B cell (primary cell): ENCODE measurements around the gene EFHB. TPM values are rescaled to one million over a fixed set of nuclear protein-coding genes. Genes with fewer than 3 reads are reported as not detected.
"Not testable (repeated sequence)": the region's sequence is repeated elsewhere in the genome, so short reads cannot be mapped to it uniquely, and the experiment has no call there.

Experiments used
- ATAC-seq: fragments of 200-7000 bp; cut with Tn5 transposase; one replicate; pipeline ENCODE4 v1.10.0; 2021; ENCODE audit warnings: low read depth, mild to moderate bottlenecking, moderate number of reproducible peaks, moderate library complexity
- CTCF ChIA-PET: fragments of 350-600 bp; sonication (Branson Sonifier 250); formaldehyde crosslinking; loops from one replicate; lab custom pipeline; 2021; ENCODE audit warnings: antibody characterized with exemption, inconsistent platforms; lab: Charles Lee
- POLR2A ChIA-PET: fragments of 350-600 bp; sonication (Branson Sonifier 250); formaldehyde crosslinking; loops from one replicate; lab custom pipeline; 2021; ENCODE audit warnings: antibody characterized with exemption; lab: Charles Lee
- DNase-seq: peaks from one replicate; pipeline ENCODE4 v3.0.0; 2013
- H2AFZ ChIP-seq: 2 replicates; pipeline ENCODE4 v1.6.1; 2012; ENCODE audit warnings: mild to moderate bottlenecking, low read depth, low read length; ENCODE audit not compliant: insufficient read depth, poor library complexity, severe bottlenecking
- H3K27ac ChIP-seq, 2 donors: 1 replicate in 1 of 2; 2 replicates in 1 of 2; pipeline ENCODE4 v1.5.1; 2012 to 2013; ENCODE audit warnings: low read length in 2 of 2, mild to moderate bottlenecking in 2 of 2, moderate library complexity in 1 of 2
- H3K27me3 ChIP-seq, 4 experiments: fragments of 200-600 bp in 1 of 4; sonication (generic) in 1 of 4; replicated peaks in 1 of 4; 1 replicate in 2 of 4; 2 replicates in 2 of 4; pipeline versions ENCODE4 v1.6.1 to v1.7.0; 2013 to 2016; ENCODE audit warnings: low read length in 3 of 4, mild to moderate bottlenecking in 2 of 4, mixed read lengths in 1 of 4, moderate library complexity in 1 of 4; ENCODE audit not compliant: insufficient read depth in 4 of 4, control insufficient read depth in 3 of 4; ENCODE audit errors: control extremely low read depth in 1 of 4
- H3K36me3 ChIP-seq, 2 experiments: replicated peaks in 1 of 2; 1 replicate in 1 of 2; 2 replicates in 1 of 2; pipeline versions ENCODE4 v1.6.1 to v1.7.1; 2013; ENCODE audit warnings: low read length in 1 of 2; ENCODE audit not compliant: insufficient read depth in 2 of 2, control insufficient read depth in 1 of 2; ENCODE audit errors: control extremely low read depth in 1 of 2, extremely low read depth in 1 of 2
- H3K4me1 ChIP-seq, 2 donors: fragments of 200-600 bp in 1 of 2; sonication (generic) in 1 of 2; 1 replicate in 1 of 2; 2 replicates in 1 of 2; pipeline versions ENCODE4 v1.5.1 to v1.6.1; 2013 to 2017; ENCODE audit warnings: low read length in 2 of 2; ENCODE audit not compliant: control insufficient read depth in 2 of 2, insufficient read depth in 2 of 2
- H3K4me2 ChIP-seq: replicated peaks from 2 replicates; pipeline ENCODE3; 2012; ENCODE audit warnings: mild to moderate bottlenecking, low read depth, low read length; ENCODE audit not compliant: poor library complexity, severe bottlenecking
- H3K4me3 ChIP-seq, 5 experiments: fragments of 200-600 bp in 1 of 5; sonication (generic) in 1 of 5; 1 replicate in 3 of 5; 2 replicates in 2 of 5; pipeline versions ENCODE4 v1.5.1 to v1.7.0; 2011 to 2016; ENCODE audit warnings: low read length in 4 of 5, mild to moderate bottlenecking in 4 of 5, low read depth in 2 of 5, control low read depth in 1 of 5, moderate library complexity in 1 of 5; ENCODE audit not compliant: insufficient read depth in 1 of 5; ENCODE audit errors: control extremely low read depth in 1 of 5, extremely low read depth in 1 of 5
- H3K79me2 ChIP-seq: fragments of 200-600 bp; sonication (generic); one replicate; pipeline ENCODE4 v1.6.0; 2016; ENCODE audit warnings: low read length; ENCODE audit not compliant: control insufficient read depth, insufficient read depth
- H3K9ac ChIP-seq: fragments of 200-600 bp; sonication (generic); 2 replicates; pipeline ENCODE4 v1.6.1; 2017; ENCODE audit warnings: mild to moderate bottlenecking, low read length, moderate library complexity
- H3K9me3 ChIP-seq, 3 donors: one replicate each; pipeline versions ENCODE4 v1.6.1 to v1.7.1; 2013; ENCODE audit warnings: low read length in 2 of 3; ENCODE audit not compliant: control insufficient read depth in 2 of 3, insufficient read depth in 1 of 3; ENCODE audit errors: control extremely low read depth in 1 of 3
- H4K20me1 ChIP-seq: 2 replicates; pipeline ENCODE4 v1.6.0; 2012; ENCODE audit warnings: mild to moderate bottlenecking, low read length; ENCODE audit not compliant: insufficient read depth, control insufficient read depth, poor library complexity, severe bottlenecking
- H3K27ac Mint-ChIP-seq: one replicate; pipeline ENCODE4 v1.8.0; 2021; ENCODE audit warnings: mixed read lengths
- H3K27me3 Mint-ChIP-seq: one replicate; pipeline ENCODE4 v1.8.0; 2021; ENCODE audit warnings: mixed read lengths
- H3K4me1 Mint-ChIP-seq: one replicate; pipeline ENCODE4 v1.8.0; 2021; ENCODE audit warnings: mixed read lengths
- H3K4me3 Mint-ChIP-seq: one replicate; pipeline ENCODE4 v1.8.0; 2021; ENCODE audit warnings: mixed read lengths
- H3K9me3 Mint-ChIP-seq: one replicate; pipeline ENCODE4 v1.8.0; 2022; ENCODE audit warnings: mixed read lengths; ENCODE audit not compliant: insufficient read depth
- CTCF ChIP-seq: fragments of 200-600 bp; IDR thresholded peaks from one replicate; pipeline ENCODE4 v1.8.0; 2022; ENCODE audit warnings: antibody characterized with exemption, mild to moderate bottlenecking
- EZH2 ChIP-seq: IDR thresholded peaks from 2 replicates; pipeline ENCODE4 v1.6.1; 2012; ENCODE audit warnings: borderline replicate concordance, low read depth, mild to moderate bottlenecking, moderate library complexity, low read length; ENCODE audit not compliant: insufficient read depth, poor library complexity, severe bottlenecking
- WGBS: methylation state at CpG from one replicate; pipeline ENCODE4 v1.1.5; 2013; ENCODE audit warnings: missing lambda C conversion rate; ENCODE audit not compliant: insufficient coverage; 5-methylcytosine and 5-hydroxymethylcytosine counted together
- intact Hi-C: fragments of 100-400 bp; cut with micrococcal nuclease; formaldehyde crosslinking; loops from one replicate; pipeline ENCODE4 v1.10.0; 2022
- polyA plus RNA-seq: library from polyadenylated mRNA; depleted of rRNA; stranded (reverse); fragments of >200 nt; gene quantifications from 2 replicates; pipeline ENCODE4 v1.2.3, GENCODE V29; 2012
- total RNA-seq, 2 donors: library from RNA; stranded (reverse); fragments of 120-200 nt in 1 of 2; gene quantifications; 1 replicate in 1 of 2; 2 replicates in 1 of 2; pipeline versions ENCODE4 v1.2.3 to v1.2.4, GENCODE V29; 2013 to 2022

EFHB gene
- total and polyA plus RNA-seq, 2 donors (not counting 1 experiment from before 2014, with no cell fraction given) = 0.74 to 1.3 TPM

GRCh38 chr3:19891740-19892139, 42.3 kb downstream of the EFHB start:
- DNase-seq = no peak
- intact Hi-C loops = no loop called here
- no peak overlapping the region for H2AFZ ChIP-seq
- no peak overlapping the region for H3K9ac ChIP-seq
- POLR2A ChIA-PET = no interaction called here
- H3K4me1 ChIP-seq = no peaks in the 10 kb centered on the region
- Mint-ChIP-seq H3K9me3 (no peaks in the 10 kb centered on the region), H3K4me3 (no peak overlapping the region), H3K27me3 (no peaks in the 10 kb centered on the region), H3K27ac (no peak overlapping the region), H3K4me1 (no peaks in the 10 kb centered on the region)
- CTCF ChIA-PET = no interaction called here
- no peaks in the 10 kb centered on the region for H3K27me3 ChIP-seq
- H3K36me3 ChIP-seq = no peaks in the 10 kb centered on the region
- no peak for TF ChIP-seq EZH2
- TF ChIP-seq CTCF = no peak
- no peak overlapping the region for H3K4me3 ChIP-seq
- no peaks in the 10 kb centered on the region for H3K9me3 ChIP-seq
- ATAC-seq = no peak
- H3K27ac ChIP-seq = no peak overlapping the region
- no peaks in the 10 kb centered on the region for H3K79me2 ChIP-seq
- no peak overlapping the region for H3K4me2 ChIP-seq
- H4K20me1 ChIP-seq = no peaks in the 10 kb centered on the region
- 100% methylated on average over 1 of the region's 1 CpG for WGBS

- Mint-ChIP-seq H3K9me3 (no peaks in the 10 kb centered on the region), H3K4me3 (no peak overlapping the region), H3K27ac (no peak overlapping the region), H3K27me3 (no peaks in the 10 kb centered on the region), H3K4me1 (no peaks in the 10 kb centered on the region)
- DNase-seq (no peak), ATAC-seq (no peak)
- POLR2A ChIA-PET = no interaction called here
- no peak overlapping the region for H3K27ac ChIP-seq
- H3K4me3 ChIP-seq = no peak overlapping the region
- no peaks in the 10 kb centered on the region for H4K20me1 ChIP-seq
- H3K9ac ChIP-seq = no peak overlapping the region
- CTCF ChIA-PET = interaction anchor here (0.7 to 2.9 kb wide), 3 partner anchors 9 to 540 kb away, joined by 3 to 8 read pairs (median 4); no protein-coding TSS in a partner anchor
- H3K36me3 ChIP-seq = no peaks in the 10 kb centered on the region
- WGBS = 100% methylated on average over 1 of the region's 5 CpGs
- H3K4me2 ChIP-seq = no peak overlapping the region
- no peaks in the 10 kb centered on the region for H3K79me2 ChIP-seq
- no peak for TF ChIP-seq EZH2
- TF ChIP-seq CTCF = no peak
- H3K9me3 ChIP-seq = no peaks in the 10 kb centered on the region
- H3K4me1 ChIP-seq = no peaks in the 10 kb centered on the region
- H3K27me3 ChIP-seq = no peaks in the 10 kb centered on the region
- H2AFZ ChIP-seq = no peak overlapping the region
- intact Hi-C loops = loop anchor here (5.0 to 10.0 kb wide), 3 partner anchors 154 to 666 kb away; partner anchors contain the start of genes KAT2B and SGO1
Measured at GRCh38 chr3:19888428-19889152, 45.4 kb downstream of the EFHB start.

- H3K9me3 Mint-ChIP-seq, ATAC-seq, POLR2A ChIA-PET, DNase-seq, H3K4me2 ChIP-seq, H3K27me3 Mint-ChIP-seq, H3K4me3 Mint-ChIP-seq, H3K27ac Mint-ChIP-seq, H3K27ac ChIP-seq, H3K79me2 ChIP-seq, H3K9ac ChIP-seq, H3K4me1 ChIP-seq, H3K4me3 ChIP-seq, H2AFZ ChIP-seq, H4K20me1 ChIP-seq, H3K9me3 ChIP-seq, H3K4me1 Mint-ChIP-seq, H3K27me3 ChIP-seq, H3K36me3 ChIP-seq: not testable (repeated sequence)
- CTCF ChIA-PET = interaction anchor here (0.7 to 2.9 kb wide), 5 partner anchors 10 to 538 kb away, joined by 3 to 9 read pairs (median 5); no protein-coding TSS in a partner anchor
- WGBS = 75% methylated on average over 1 of the region's 4 CpGs
- intact Hi-C loops = loop anchor here (5.0 to 10.0 kb wide), 3 partner anchors 155 to 668 kb away; partner anchors contain the start of genes KAT2B and SGO1
Measured at GRCh38 chr3:19887122-19887521, 46.9 kb downstream of the EFHB start.
